ENCODE results near the gene TEFM.

TEFM gene

GRCh38 chr17:30894236-30894635 lies 11.8 kb downstream of the TEFM start:
- H3K36me3 ChIP-seq, result peaks cover 72% of the 10 kb centered on the region
- DNase-seq, result no peak
- no peaks in the 10 kb centered on the region for H3K9me3 ChIP-seq (ENCODE audit: severe bottlenecking)
- H3K27ac ChIP-seq, result no peak overlapping the region
- H3K27me3 ChIP-seq (ENCODE audit: insufficient read depth, low read depth, severe bottlenecking), result no peaks in the 10 kb centered on the region
- TF ChIP-seq, protein P1, sequence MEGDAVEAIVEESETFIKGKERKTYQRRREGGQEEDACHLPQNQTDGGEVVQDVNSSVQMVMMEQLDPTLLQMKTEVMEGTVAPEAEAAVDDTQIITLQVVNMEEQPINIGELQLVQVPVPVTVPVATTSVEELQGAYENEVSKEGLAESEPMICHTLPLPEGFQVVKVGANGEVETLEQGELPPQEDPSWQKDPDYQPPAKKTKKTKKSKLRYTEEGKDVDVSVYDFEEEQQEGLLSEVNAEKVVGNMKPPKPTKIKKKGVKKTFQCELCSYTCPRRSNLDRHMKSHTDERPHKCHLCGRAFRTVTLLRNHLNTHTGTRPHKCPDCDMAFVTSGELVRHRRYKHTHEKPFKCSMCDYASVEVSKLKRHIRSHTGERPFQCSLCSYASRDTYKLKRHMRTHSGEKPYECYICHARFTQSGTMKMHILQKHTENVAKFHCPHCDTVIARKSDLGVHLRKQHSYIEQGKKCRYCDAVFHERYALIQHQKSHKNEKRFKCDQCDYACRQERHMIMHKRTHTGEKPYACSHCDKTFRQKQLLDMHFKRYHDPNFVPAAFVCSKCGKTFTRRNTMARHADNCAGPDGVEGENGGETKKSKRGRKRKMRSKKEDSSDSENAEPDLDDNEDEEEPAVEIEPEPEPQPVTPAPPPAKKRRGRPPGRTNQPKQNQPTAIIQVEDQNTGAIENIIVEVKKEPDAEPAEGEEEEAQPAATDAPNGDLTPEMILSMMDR (IDR thresholded peaks at IDR 0.05; ENCODE audit: low read depth, low read length), result no peak
- no peak overlapping the region for H3K4me3 ChIP-seq (ENCODE audit: low read depth, low read length)

DNA sequence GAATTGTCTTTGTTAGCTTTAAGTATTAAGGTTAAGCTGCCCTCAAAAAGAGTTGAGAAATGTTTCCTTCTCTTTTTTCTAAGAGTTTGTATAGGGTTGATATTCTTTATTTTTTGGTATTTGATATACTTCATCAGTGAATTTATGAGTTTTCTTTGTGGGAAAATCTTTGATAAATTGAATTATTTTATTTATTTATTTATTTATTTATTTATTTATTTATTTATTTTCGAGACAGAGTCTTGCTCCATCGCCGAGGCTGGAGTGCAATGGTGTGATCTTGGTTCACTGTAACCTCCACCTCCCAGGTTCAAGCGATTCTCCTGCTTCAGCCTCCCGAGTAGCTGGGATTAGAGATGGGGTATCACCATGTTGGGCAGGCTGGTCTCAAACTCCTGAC lies 19.9 kb downstream of the TEFM start:
- no peak for DNase-seq
- Histone ChIP-seq H3K27ac (no peak overlapping the region), H3K9me3 (ENCODE audit: severe bottlenecking) (no peaks in the 10 kb centered on the region), H3K36me3 (peaks cover 52% of the 10 kb centered on the region), H3K4me3 (ENCODE audit: low read depth, low read length) (no peak overlapping the region), H3K27me3 (ENCODE audit: insufficient read depth, low read depth, severe bottlenecking) (no peaks in the 10 kb centered on the region)
- TF ChIP-seq, protein P1 (IDR thresholded peaks at IDR 0.05; ENCODE audit: low read depth, low read length), result no peak

DNA sequence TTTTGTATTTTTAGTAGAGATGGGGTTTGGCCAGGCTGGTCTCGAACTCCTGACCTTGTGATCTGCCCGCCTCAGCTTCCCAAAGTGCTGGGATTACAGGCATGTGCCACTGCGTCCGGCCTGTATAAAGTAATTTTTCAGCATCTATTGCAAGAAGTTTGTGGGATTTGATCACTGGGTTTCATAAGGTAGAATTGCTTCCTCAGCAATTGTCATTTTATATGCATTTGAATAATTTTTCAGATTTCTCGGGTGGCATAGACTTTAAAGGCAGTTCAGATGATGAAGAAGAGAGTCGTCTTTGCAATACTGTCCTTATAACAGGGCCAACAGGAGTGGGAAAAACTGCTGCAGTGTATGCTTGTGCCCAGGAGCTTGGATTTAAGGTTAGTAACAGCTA lies 37.0 kb downstream of the TEFM start:
- Histone ChIP-seq H3K4me3 (ENCODE audit: low read depth, low read length) (no peak overlapping the region), H3K36me3 (peaks cover 83% of the 10 kb centered on the region), H3K27me3 (ENCODE audit: insufficient read depth, low read depth, severe bottlenecking) (no peaks in the 10 kb centered on the region), H3K9me3 (ENCODE audit: severe bottlenecking) (no peaks in the 10 kb centered on the region), H3K27ac (no peak overlapping the region)
- TF ChIP-seq, protein P1 (IDR thresholded peaks at IDR 0.05; ENCODE audit: low read depth, low read length), result no peak
- DNase-seq, result no peak

- no peaks in the 10 kb centered on the region for H3K27me3 ChIP-seq (ENCODE audit: insufficient read depth, low read depth, severe bottlenecking)
- DNase-seq, result no peak
- H3K27ac ChIP-seq, result no peak overlapping the region
- H3K9me3 ChIP-seq (ENCODE audit: severe bottlenecking), result no peaks in the 10 kb centered on the region
- TF ChIP-seq, protein P1 (IDR thresholded peaks at IDR 0.05; ENCODE audit: low read depth, low read length), result no peak
- peaks cover 80% of the 10 kb centered on the region for H3K36me3 ChIP-seq
- no peak overlapping the region for H3K4me3 ChIP-seq (ENCODE audit: low read depth, low read length)
Measured at GRCh38 chr17:30864636-30865035, 41.4 kb downstream of the TEFM start.

GRCh38 chr17:30858556-30859250 lies 47.3 kb downstream of the TEFM start:
- H3K4me3 ChIP-seq (ENCODE audit: low read depth, low read length), result no peak overlapping the region
- TF ChIP-seq, protein P1 (IDR thresholded peaks at IDR 0.05; ENCODE audit: low read depth, low read length), result no peak
- no peak overlapping the region for H3K27ac ChIP-seq
- no peak for DNase-seq
- no peaks in the 10 kb centered on the region for H3K9me3 ChIP-seq (ENCODE audit: severe bottlenecking)
- peaks cover 80% of the 10 kb centered on the region for H3K36me3 ChIP-seq
- no peaks in the 10 kb centered on the region for H3K27me3 ChIP-seq (ENCODE audit: insufficient read depth, low read depth, severe bottlenecking)

DNA sequence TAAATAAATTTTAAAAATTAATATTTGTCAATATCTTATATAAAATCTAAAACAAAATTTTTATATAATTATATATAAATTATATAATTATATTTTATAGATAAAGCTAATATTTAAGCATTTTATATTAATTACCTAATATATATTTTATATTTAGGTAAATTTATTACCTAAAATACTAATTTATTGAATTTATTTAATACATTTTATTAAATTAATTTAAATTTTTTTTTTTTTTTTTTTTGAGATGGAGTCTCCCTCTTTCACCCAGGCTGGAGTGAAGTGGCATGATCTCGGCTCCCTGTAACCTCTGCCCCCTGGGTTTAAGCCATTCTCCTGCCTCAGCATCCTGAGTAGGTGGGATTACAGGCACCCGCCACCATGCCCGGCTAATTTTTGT lies 51.9 kb downstream of the TEFM start:
- DNase-seq, result no peak
- no peaks in the 10 kb centered on the region for H3K27me3 ChIP-seq (ENCODE audit: insufficient read depth, low read depth, severe bottlenecking)
- no peak overlapping the region for H3K27ac ChIP-seq
- no peaks in the 10 kb centered on the region for H3K9me3 ChIP-seq (ENCODE audit: severe bottlenecking)
- no peak overlapping the region for H3K4me3 ChIP-seq (ENCODE audit: low read depth, low read length)
- H3K36me3 ChIP-seq, result peaks cover 79% of the 10 kb centered on the region
- TF ChIP-seq, protein P1 (IDR thresholded peaks at IDR 0.05; ENCODE audit: low read depth, low read length), result no peak

All from WERI-Rb-1 (cell line).